ENCODE results near the gene GTF3C4. TPM values are rescaled to one million over a fixed set of nuclear protein-coding genes. Genes with fewer than 3 reads are reported as not detected.
"Not testable (repeated sequence)": the region's sequence is repeated elsewhere in the genome, so short reads cannot be mapped to it uniquely, and the experiment has no call there.

GTF3C4 gene
- total RNA-seq, 2 donors from 2014 or later = 9.1 to 9.5 TPM

GRCh38 chr9:132683873-132684272 is 13.6 kb downstream of the GTF3C4 start:
- intact Hi-C loops (cut with DNase I) = no loop called here
- DNase-seq (ENCODE audit: low spot score) = no peak

- intact Hi-C loops (cut with DNase I) = no loop called here
- no peak for DNase-seq (ENCODE audit: low spot score)
These were observed 20.4 kb downstream of the GTF3C4 start for GRCh38 chr9:132690696-132691095.

- intact Hi-C loops (cut with DNase I) = no loop called here
- DNase-seq (ENCODE audit: low spot score) = no peak
These were observed 23.9 kb downstream of the GTF3C4 start for GRCh38 chr9:132694144-132694543.

GRCh38 chr9:132697230-132697629 is 27.0 kb downstream of the GTF3C4 start:
- no peak for DNase-seq (ENCODE audit: low spot score)
- intact Hi-C loops (cut with DNase I) = no loop called here

DNA sequence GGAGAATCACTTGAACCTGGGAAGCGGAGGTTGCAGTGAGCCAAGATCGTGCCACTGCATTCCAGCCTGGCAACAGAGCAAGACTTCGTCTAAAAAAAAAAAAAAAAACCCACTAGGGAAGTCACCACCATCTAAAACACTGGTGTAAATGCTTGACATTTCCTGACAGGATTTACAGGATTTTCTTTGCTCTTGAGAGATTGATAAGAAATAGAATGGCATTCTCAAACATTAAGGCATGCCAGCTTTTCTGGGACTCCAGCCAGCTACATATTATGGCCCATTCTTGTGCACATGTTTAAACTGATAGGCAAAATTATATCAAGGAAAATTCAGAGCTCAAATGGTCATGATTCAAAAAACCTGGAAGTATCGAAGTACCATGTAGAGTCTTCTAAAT is 28.7 kb downstream of the GTF3C4 start:
- intact Hi-C loops (cut with DNase I) = no loop called here
- DNase-seq (ENCODE audit: low spot score) = no peak

- no peak for DNase-seq (ENCODE audit: low spot score)
- intact Hi-C loops (cut with DNase I) = no loop called here
These were observed 29.7 kb downstream of the GTF3C4 start for GRCh38 chr9:132699956-132700355.

- DNase-seq (ENCODE audit: low spot score) = no peak
- intact Hi-C loops (cut with DNase I) = no loop called here
These were observed 32.0 kb downstream of the GTF3C4 start for GRCh38 chr9:132702254-132702653.

DNA sequence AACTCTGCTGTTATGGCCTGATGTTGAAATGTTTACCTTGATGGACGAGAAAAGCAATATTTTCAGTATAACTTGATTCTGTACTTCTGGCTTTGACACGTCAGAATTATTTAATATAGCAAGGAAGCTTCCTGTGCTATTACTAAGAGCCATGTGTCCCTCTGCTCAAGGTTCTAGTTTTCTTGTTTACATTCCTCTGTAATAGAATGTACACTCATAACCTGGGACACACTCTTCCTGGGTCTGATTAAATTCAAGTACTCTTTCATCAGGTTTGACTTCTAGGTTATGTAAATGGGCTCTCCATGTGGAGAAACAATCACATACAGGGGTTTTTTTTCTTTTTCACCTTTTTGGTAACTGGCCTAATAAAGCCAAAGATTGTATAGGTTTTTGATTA is 33.1 kb downstream of the GTF3C4 start:
- intact Hi-C loops (cut with DNase I) = no loop called here
- no peak for DNase-seq (ENCODE audit: low spot score)

GRCh38 chr9:132708239-132708638 is 38.0 kb downstream of the GTF3C4 start:
- DNase-seq (ENCODE audit: low spot score) = no peak
- intact Hi-C loops (cut with DNase I) = no loop called here

DNA sequence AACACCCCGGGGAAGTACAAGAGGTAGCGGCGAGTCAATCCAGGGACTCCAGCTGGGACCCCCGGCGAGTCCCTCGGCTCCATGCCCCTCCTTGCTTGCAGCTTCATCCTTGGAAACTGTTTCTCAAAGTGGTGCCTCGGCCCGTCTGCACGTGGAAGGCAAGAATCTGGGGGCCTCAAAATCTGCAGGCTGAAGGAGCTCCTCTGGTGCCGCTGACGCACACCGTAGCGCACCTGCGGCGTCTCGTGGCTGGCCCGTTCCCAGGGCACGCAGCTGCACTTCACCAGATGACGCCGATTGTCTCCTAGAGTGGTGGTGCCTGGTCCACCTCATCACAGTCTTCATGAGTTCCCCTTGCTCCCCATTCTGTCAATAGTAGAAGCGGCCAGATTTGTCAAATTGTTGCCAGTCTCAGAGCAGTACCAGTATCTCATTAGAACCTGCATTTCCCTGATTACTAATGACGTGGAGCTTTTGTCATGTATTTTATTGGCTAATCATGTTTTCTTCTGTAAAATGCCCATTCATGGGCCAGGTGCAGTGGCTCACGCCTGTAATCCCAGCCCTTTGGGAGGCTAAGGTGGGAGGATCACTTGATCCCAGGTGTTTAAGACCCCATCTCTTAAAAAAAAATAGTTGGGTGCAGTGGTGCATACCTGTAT is 38.6 kb downstream of the GTF3C4 start:
- DNase-seq (ENCODE audit: low spot score) = no peak

DNA sequence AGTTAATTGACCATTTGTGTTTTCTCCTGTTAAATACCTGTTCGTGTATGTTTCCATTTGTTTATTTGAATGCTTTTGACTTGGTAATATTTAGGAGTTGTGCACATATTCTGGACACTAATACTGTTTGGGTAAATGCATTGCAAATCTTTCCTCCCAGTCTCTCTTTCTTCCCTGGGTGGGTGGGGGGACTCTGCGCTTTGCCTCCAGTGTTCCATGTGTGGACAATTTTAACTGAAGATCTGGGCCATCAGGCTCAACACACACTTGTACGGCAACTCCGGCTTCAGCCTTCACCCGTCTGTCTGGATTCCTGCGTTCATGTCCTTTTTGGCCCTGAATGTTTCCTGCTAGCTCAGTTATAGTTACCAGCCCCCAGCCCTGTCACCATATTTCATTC is 40.1 kb downstream of the GTF3C4 start:
- intact Hi-C loops (cut with DNase I) = no loop called here

More for the DNA sequence above, 38.6 kb downstream of the GTF3C4 start:
- intact Hi-C loops (cut with DNase I) = no loop called here

GRCh38 chr9:132711152-132711551 is 40.9 kb downstream of the GTF3C4 start:
- intact Hi-C loops (cut with DNase I); DNase-seq (ENCODE audit: low spot score): not testable (repeated sequence)

More for the DNA sequence above, 40.1 kb downstream of the GTF3C4 start:
- no peak for DNase-seq (ENCODE audit: low spot score)

- intact Hi-C loops (cut with DNase I) = no loop called here
- DNase-seq (ENCODE audit: low spot score) = no peak
These were observed 41.6 kb downstream of the GTF3C4 start for GRCh38 chr9:132711846-132712245.

DNA sequence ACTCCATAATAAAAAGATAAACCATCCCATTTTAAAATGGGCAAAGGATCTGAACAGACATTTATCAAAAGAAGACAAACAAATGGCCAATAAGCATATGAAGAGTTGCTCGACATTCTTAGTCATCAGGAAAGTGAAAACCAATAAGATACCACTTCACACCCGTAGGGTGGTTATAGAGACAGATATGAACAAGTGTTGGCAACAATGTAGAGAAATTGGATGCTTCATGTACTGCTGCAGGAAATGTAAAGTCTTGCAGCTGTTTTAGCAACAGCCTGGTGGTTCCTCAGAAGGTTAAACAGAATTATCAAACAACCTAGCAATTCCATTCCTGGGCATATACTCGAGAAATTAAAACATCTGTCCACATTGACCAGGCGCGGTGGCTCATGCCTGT is 42.5 kb downstream of the GTF3C4 start:
- DNase-seq (ENCODE audit: low spot score) = no peak
- intact Hi-C loops (cut with DNase I) = no loop called here

DNA sequence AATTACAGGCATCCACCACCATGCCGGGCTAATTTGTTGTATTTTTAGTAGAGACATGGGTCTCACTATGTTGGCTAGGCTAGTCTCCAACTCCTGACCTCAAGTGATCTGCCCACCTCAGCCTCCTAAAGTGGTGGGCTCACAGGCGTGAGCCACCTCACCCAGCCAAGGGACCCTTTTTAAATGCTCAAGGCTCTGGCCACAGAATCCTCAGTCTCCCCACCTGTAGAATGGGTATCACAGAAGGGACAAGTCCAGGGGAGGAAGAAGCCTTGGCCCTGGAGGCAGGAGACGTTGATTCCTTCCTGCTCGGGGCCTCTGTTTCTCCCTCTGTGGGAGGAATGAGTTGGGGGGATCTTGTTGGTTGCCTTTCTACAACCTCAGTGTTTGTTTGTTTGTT is 45.7 kb downstream of the GTF3C4 start:
- no peak for DNase-seq (ENCODE audit: low spot score)
- intact Hi-C loops (cut with DNase I) = no loop called here

DNA sequence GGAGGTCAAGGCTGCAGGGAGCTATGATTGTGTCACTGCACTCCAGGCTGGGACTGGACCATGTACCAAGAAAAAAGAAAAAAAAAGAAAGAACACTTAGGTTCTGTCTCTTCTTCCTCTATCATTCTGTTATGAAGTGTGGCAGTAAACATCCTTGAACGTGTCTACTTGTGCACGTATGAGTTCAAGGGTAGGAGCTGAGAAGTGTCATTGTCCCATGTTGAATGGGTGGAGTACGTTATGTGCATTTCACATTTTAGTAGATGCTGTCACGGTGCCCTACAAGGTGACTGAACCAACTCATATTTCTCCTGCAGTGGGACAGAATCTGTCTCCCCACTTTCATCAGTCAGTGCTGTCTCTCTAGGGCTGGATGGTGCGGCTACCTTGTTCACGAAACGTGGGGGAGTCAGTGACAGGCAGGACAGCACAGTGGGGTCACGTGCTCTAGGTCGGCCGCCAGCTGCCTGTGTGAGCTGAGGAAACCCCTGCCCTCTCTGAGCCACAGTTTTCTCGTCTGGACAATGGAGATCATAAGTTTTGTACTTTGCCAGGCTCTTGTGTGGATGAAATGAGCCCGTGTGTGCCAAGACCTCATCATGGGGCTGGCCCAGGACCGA is 47.2 kb downstream of the GTF3C4 start:
- intact Hi-C loops (cut with DNase I) = no loop called here
- no peak for DNase-seq (ENCODE audit: low spot score)

GRCh38 chr9:132718381-132718928 is 48.2 kb downstream of the GTF3C4 start:
- intact Hi-C loops (cut with DNase I); DNase-seq (ENCODE audit: low spot score): not testable (repeated sequence)

DNA sequence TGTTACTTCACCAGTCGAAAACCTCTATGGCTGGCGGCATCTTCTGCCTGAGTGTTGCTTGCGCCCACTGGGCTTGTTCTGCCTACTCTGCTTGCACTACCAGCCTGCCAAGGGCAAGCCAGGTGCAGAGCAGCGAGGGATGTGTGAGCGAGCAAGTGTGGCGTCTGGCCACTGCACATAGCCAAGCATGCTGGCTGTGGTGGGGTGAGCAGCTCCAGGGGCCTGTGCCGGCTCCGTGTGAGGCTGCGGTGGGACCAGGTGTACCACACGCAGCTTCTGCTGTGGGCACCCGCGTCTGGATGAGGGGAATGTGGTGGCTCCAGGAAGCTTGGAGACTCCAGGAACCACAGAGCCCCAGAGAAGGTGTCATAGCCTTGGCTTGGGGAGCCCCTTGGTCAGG is 51.4 kb downstream of the GTF3C4 start:
- no peak for DNase-seq (ENCODE audit: low spot score)
- intact Hi-C loops (cut with DNase I) = no loop called here

DNA sequence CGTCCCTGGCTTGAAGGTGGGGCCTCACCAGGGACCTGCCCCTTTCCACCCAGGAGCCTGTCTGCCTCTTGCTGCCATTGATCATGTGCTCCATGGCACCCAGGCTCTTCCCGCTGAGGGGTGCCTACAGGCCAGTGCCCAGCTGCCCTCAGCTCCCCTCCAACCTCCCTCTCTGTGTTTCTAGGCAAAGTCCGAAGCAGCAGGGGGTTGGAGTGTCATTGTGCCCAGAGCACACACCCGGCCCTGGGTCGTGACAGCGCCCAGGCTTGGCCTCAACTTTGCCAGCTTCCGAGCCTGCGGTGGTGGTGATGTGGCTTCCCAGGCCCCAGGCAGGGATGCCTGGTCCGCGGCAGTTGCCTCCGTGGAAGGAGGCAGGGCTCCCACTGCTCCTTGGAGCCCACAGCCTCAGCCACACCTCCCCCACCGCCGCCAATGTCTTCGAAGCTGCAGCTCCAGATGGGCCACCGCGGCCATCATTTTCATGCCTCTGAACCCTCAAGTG is 52.4 kb downstream of the GTF3C4 start:
- intact Hi-C loops (cut with DNase I) = no loop called here
- DNase-seq (ENCODE audit: low spot score) = no peak

GRCh38 chr9:132723809-132724208 is 53.5 kb downstream of the GTF3C4 start:
- intact Hi-C loops (cut with DNase I) = no loop called here
- no peak for DNase-seq (ENCODE audit: low spot score)

DNA sequence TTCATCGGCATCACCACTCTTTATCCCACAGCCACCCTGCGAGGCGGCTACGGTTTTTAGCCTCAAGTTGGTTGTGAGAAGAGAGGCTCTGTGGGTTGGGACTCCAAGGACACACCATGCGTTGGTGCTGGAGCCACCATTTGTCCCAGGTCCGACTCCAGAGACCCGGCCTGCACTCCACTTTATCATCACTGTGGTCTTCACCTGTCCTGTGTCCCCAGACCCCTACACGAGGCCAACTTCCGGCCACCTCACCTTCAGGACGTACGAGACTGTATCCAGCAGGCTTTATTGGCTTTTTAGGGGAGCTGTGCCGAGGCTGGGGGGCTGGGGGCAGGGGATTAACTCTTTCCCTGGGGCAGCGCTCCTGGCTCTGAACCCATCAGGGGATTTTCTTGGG is 55.0 kb downstream of the GTF3C4 start:
- peak; percentile 47 for DNase-seq (ENCODE audit: low spot score)
- intact Hi-C loops (cut with DNase I) = no loop called here

All from posterior vena cava (tissue), 2 donors.